H54 (cell line): ENCODE results near the gene ZBTB16.

Experiments
- DNase-seq: peaks from one replicate; pipeline ENCODE4 v3.0.0; 2011; ENCODE audit warnings: low spot score, mixed read lengths; ENCODE audit not compliant: insufficient read length
- FAIRE-seq: peaks from 3 replicates; lab custom pipeline; 2011; peaks lifted over from hg19 to GRCh38; lab: Jason Lieb, UNC
- POLR2A ChIP-seq: IDR thresholded peaks from 2 replicates; pipeline ENCODE4 v1.6.1; 2011; ENCODE audit warnings: low read depth, mild to moderate bottlenecking, low read length

Gene ZBTB16

GRCh38 chr11:114263513-114264170, 204.1 kb downstream of the ZBTB16 start:
- DNase-seq (no peak), FAIRE-seq (no peak)
- TF ChIP-seq POLR2A, result no peak

- DNase-seq (no peak), FAIRE-seq (no peak)
- TF ChIP-seq POLR2A, result no peak
Measured at GRCh38 chr11:114264381-114264780, 204.9 kb downstream of the ZBTB16 start.

- no peak for TF ChIP-seq POLR2A
- DNase-seq (no peak), FAIRE-seq (no peak)
Measured at GRCh38 chr11:114265122-114265878, 205.8 kb downstream of the ZBTB16 start.

- FAIRE-seq, result no peak
- no peak for DNase-seq
- TF ChIP-seq POLR2A, result no peak
Measured at GRCh38 chr11:114269498-114269897, 210.0 kb downstream of the ZBTB16 start.

GRCh38 chr11:114270531-114271270, 211.2 kb downstream of the ZBTB16 start:
- DNase-seq (no peak), FAIRE-seq (no peak)
- no peak for TF ChIP-seq POLR2A

GRCh38 chr11:114271316-114271715, 211.8 kb downstream of the ZBTB16 start:
- no peak for DNase-seq
- no peak for FAIRE-seq
- no peak for TF ChIP-seq POLR2A

GRCh38 chr11:114272311-114272710, 212.8 kb downstream of the ZBTB16 start:
- FAIRE-seq (no peak), DNase-seq (no peak)
- no peak for TF ChIP-seq POLR2A

GRCh38 chr11:114273071-114273470, 213.6 kb downstream of the ZBTB16 start:
- FAIRE-seq (no peak), DNase-seq (no peak)
- TF ChIP-seq POLR2A, result no peak

GRCh38 chr11:114273890-114274635, 214.6 kb downstream of the ZBTB16 start:
- no peak for TF ChIP-seq POLR2A
- FAIRE-seq (no peak), DNase-seq (no peak)

- DNase-seq (no peak), FAIRE-seq (no peak)
- TF ChIP-seq POLR2A, result no peak
Measured at GRCh38 chr11:114274637-114275036, 215.1 kb downstream of the ZBTB16 start.

- TF ChIP-seq POLR2A, result no peak
- FAIRE-seq (no peak), DNase-seq (no peak)
Measured at GRCh38 chr11:114275280-114275679, 215.8 kb downstream of the ZBTB16 start.

GRCh38 chr11:114276077-114276476, 216.6 kb downstream of the ZBTB16 start:
- no peak for TF ChIP-seq POLR2A
- FAIRE-seq, result no peak
- no peak for DNase-seq

- no peak for FAIRE-seq
- TF ChIP-seq POLR2A, result no peak
Measured at GRCh38 chr11:114277637-114278341, 218.3 kb downstream of the ZBTB16 start.

More at GRCh38 chr11:114277637-114278341, 218.3 kb downstream of the ZBTB16 start:
- DNase-seq, result no peak
